ENCODE data around the gene LRRFIP2. TPM values are rescaled to one million over a fixed set of nuclear protein-coding genes. Genes with fewer than 3 reads are reported as not detected.

Gene LRRFIP2
- total and polyA plus RNA-seq, 2 of the 4 experiments (the other 2 are of a cell fraction): 20.6 to 31.0 TPM

DNA sequence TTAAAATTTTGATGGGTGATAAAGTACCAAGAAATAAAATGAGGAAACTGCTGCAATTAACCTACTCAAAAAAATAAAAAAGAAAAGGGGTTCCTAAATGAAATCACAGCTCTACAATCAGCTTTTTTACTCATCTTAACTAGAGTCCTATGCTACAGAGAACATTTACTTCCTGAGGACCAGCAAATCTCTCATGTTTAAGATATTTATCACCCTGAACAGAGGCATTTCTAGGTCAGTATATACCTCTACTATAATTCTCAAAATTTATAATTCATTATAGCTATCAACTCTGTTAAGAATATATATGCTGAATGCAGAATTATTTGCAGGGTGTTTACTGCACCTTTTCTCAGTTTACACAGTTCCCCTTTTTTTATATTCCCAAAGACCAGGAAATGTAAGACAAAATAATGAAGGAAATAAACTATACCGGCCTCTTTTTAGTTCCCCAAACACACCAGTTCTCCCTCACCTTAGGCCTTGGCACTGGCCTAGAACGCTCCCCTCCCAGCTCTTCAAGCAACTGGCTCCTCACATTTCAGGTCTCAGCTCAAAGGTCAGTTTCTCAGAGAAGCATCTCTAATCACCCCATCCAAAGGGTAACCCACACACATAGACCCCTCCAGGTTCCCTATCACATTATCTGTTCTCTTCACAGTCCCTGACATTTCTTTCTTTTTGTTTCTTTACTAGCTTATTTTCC lies 71.1 kb downstream of the LRRFIP2 start:
- ChIA-PET POLR2A (ENCODE audit: unreplicated experiment) (no interaction called here), CTCF (interaction anchor here (1.1 kb wide), 1 partner anchor 110 kb away, joined by 8 read pairs; no protein-coding TSS in a partner anchor)
- ATAC-seq (ENCODE audit: low read depth): no peak
- Histone ChIP-seq H4K5ac (ENCODE audit: low read depth, low read length) (peak overlapping the region; percentile 17; the same call in 1 of the 2 replicates), H3K56ac (ENCODE audit: extremely low read depth, insufficient read depth, low read length) (no peak overlapping the region), H2AK5ac (ENCODE audit: low read depth, low read length) (no peak overlapping the region), H2BK20ac (ENCODE audit: low read depth, low read length) (no peak overlapping the region), H3K9me3 (ENCODE audit: control insufficient read depth, insufficient read depth, low read length) (no peaks in the 10 kb centered on the region), H3K9ac (ENCODE audit: low read depth, low read length) (no peak overlapping the region), H2AK9ac (replicated peaks; ENCODE audit: low read depth, low read length, poor library complexity) (no peak overlapping the region), H3K14ac (replicated peaks; ENCODE audit: low read depth, low read length) (no peak overlapping the region), H2BK120ac (ENCODE audit: low read depth, low read length) (no peak overlapping the region), H3K4me2 (ENCODE audit: low read depth, low read length) (no peak overlapping the region), H2BK5ac (ENCODE audit: low read depth, low read length, poor library complexity, severe bottlenecking) (no peak overlapping the region), H4K8ac (ENCODE audit: low read depth in 2 of 2, low read length in 2 of 2) (peak overlapping the region in 1 of 2 experiments; percentile 3; a peak in 1 of 4 replicates), H3K27me3 (ENCODE audit: control insufficient read depth, insufficient read depth, low read length) (no peaks in the 10 kb centered on the region), H2BK15ac (ENCODE audit: low read depth, low read length) (no peak overlapping the region), H4K20me1 (ENCODE audit: insufficient read depth, low read length) (no peaks in the 10 kb centered on the region; the same call in 1 of the 2 replicates), H3K4me3 (ENCODE audit: insufficient read depth, low read depth, low read length) (no peak overlapping the region), H3K4me1 (ENCODE audit: control insufficient read depth, insufficient read depth, low read length) (peaks cover 4% of the 10 kb centered on the region; the same call in 1 of the 2 replicates), H3K23ac (ENCODE audit: low read depth, low read length) (no peak overlapping the region), H3K18ac (ENCODE audit: low read depth, low read length) (no peak overlapping the region), H3K79me1 (ENCODE audit: low read depth in 1 of 2, low read length in 2 of 2) (peaks cover 15 to 52% of the 10 kb centered on the region in 2 experiments), H3K36me3 (ENCODE audit: control insufficient read depth, insufficient read depth, low read length) (peaks cover 3% of the 10 kb centered on the region), H3K27ac (ENCODE audit: insufficient read depth, low read length) (no peak overlapping the region), H3K9me1 (ENCODE audit: insufficient read depth, low read length) (peaks cover 3% of the 10 kb centered on the region; the same call in 1 of the 2 replicates), H2AFZ (replicated peaks; ENCODE audit: low read length, poor library complexity) (no peak overlapping the region), H3K4ac (ENCODE audit: low read depth, low read length) (no peak overlapping the region; the same call in 1 of the 2 replicates), H4K91ac (ENCODE audit: insufficient read depth, low read depth, low read length) (no peak overlapping the region)
- intact Hi-C loops (cut with micrococcal nuclease) (no loop called here), dilution Hi-C loops (cut with HindIII; ENCODE audit: low sequenced_read_pairs, unreplicated experiment) (no loop called here), in situ Hi-C loops (cut with MboI; ENCODE audit: low sequenced_read_pairs) (no loop called here)
- DNase-seq: no peak
- WGBS, 2 experiments (ENCODE audit: extremely low coverage in 2 of 2, insufficient read length in 1 of 2): 92% methylated on average over 2 of the region's 2 CpGs; no CpG with 5 or more reads in 1 of the 2 experiments
- BruUV-seq (replicated peaks): no TSS peak
- TF ChIP-seq RCOR1 (IDR thresholded peaks at IDR 0.05; ENCODE audit: insufficient replicate concordance, low read length) (no peak), RFX5 (IDR thresholded peaks at IDR 0.05; ENCODE audit: low read depth, low read length) (no peak), FOS (IDR thresholded peaks at IDR 0.05; ENCODE audit: low read depth, low read length) (no peak), NFE2L2 (IDR thresholded peaks at IDR 0.05; ENCODE audit: low read depth, low read length) (no peak), MAFK (IDR thresholded peaks at IDR 0.05; ENCODE audit: low read depth, low read length) (no peak)
- TF ChIP-seq, protein P1, sequence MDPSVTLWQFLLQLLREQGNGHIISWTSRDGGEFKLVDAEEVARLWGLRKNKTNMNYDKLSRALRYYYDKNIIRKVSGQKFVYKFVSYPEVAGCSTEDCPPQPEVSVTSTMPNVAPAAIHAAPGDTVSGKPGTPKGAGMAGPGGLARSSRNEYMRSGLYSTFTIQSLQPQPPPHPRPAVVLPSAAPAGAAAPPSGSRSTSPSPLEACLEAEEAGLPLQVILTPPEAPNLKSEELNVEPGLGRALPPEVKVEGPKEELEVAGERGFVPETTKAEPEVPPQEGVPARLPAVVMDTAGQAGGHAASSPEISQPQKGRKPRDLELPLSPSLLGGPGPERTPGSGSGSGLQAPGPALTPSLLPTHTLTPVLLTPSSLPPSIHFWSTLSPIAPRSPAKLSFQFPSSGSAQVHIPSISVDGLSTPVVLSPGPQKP (IDR thresholded peaks at IDR 0.05; ENCODE audit: borderline replicate concordance, low read depth, low read length): no peak

Measured in IMR-90 (cell line).